ENCODE measurements around the gene CAMKMT. TPM values are rescaled to one million over a fixed set of nuclear protein-coding genes. Genes with fewer than 3 reads are reported as not detected.
A peak's percentile ranks its signal among the peaks of the same experiment; 100 is the strongest.

CAMKMT gene
- total RNA-seq, result 10 to 100 TPM in 2 of 4 donors, 1 to 10 TPM in 2; 6.0 to 15.3 (median 10.7) TPM

DNA sequence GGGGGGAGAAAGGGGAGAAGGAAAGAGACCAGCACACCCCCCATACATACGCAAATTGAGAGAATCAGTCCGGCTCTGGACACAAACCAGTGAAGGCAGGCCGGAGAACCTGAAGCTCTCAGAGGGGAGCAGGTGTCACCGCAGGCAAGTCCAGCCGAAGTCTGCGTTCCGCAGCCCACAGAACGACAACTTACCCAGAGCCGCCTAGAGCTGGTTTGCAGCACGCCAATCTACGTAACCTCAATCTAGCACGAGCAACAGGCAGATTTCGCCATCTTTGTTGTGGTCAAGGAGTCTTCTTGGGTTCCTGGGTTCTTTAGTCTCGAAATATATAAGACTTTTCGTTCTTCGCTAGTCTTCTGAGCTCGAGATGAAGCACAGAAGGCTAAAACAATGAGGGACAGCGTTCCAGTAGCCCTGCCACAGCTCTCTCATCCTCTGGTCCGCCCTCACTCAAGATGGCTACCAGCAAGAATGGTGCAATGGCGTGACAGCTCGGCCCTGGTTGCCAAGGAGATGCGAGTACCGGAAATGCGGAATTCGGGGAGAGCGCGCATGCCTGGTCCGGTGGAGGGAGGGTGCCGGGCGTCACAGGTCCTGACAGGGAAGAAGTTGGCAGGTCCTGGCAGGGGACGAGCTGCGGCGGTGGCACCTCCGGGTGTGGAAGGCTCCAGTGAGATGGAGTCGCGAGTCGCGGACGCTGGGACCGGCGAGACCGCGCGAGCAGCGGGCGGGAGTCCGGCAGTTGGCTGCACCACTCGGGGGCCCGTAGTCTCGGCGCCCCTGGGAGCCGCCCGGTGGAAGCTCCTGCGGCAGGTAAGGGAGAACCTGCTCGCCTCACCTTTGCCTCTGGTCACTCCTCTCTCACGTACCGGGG is at the start of gene CAMKMT, which contains the start of gene PREPL:
TSS of gene CAMKMT (plus strand) at position 618 of the 877 bp plus-strand sequence.
TSS of gene PREPL (minus strand) at position 165 of the 877 bp plus-strand sequence. CDS start 15,152 bp downstream, outside the sequence.
- Histone ChIP-seq H3K4me3 (peak within 1 kb of the TSS; percentile 93), H3K36me3 (no peaks in the 10 kb centered on the region), H3K27ac (peak within 1 kb of the TSS; percentile 97), H3K4me1 (peaks cover 28% of the 10 kb centered on the region), H3K27me3 (no peaks in the 10 kb centered on the region), H3K9me3 (no peaks in the 10 kb centered on the region)
- DNase-seq (ENCODE audit: low spot score in 2 of 2), result peak; percentile 100
- TF ChIP-seq EP300 (IDR thresholded peaks at IDR 0.05) (no peak), POLR2AphosphoS5 (IDR thresholded peaks at IDR 0.05) (no peak), POLR2A (IDR thresholded peaks at IDR 0.05) (peak in 1 of 2 donors; percentile 65)
- TF ChIP-seq, protein P1, sequence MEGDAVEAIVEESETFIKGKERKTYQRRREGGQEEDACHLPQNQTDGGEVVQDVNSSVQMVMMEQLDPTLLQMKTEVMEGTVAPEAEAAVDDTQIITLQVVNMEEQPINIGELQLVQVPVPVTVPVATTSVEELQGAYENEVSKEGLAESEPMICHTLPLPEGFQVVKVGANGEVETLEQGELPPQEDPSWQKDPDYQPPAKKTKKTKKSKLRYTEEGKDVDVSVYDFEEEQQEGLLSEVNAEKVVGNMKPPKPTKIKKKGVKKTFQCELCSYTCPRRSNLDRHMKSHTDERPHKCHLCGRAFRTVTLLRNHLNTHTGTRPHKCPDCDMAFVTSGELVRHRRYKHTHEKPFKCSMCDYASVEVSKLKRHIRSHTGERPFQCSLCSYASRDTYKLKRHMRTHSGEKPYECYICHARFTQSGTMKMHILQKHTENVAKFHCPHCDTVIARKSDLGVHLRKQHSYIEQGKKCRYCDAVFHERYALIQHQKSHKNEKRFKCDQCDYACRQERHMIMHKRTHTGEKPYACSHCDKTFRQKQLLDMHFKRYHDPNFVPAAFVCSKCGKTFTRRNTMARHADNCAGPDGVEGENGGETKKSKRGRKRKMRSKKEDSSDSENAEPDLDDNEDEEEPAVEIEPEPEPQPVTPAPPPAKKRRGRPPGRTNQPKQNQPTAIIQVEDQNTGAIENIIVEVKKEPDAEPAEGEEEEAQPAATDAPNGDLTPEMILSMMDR (IDR thresholded peaks at IDR 0.05), result no peak
- WGBS, result under 1% methylated on average over 21 of the region's 57 CpGs

DNA sequence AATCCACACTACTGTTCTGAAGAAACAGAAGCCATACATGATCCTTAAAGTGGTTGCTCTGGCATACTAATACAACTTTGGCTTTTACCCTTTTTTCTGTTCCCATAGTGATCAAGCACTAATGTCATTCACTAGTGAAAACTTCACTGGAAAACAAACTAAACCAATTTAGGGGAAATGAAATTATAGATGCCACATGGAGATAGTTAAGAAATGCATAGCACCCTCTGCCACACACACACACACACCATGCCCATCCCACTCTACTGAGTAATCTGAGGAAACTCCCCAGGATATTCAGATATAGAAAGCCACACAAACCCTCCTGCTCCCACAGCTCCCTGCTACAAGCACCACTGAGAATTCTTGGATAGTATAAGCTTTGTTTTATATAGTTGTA is 47.4 kb upstream of the CAMKMT start:
- H3K9me3 ChIP-seq, result peaks cover 18% of the 10 kb centered on the region
- no peak for DNase-seq (ENCODE audit: low spot score in 2 of 2)
- no peak overlapping the region for H3K4me3 ChIP-seq
- TF ChIP-seq POLR2AphosphoS5 (IDR thresholded peaks at IDR 0.05) (no peak), POLR2A (IDR thresholded peaks at IDR 0.05) (no peak), EP300 (IDR thresholded peaks at IDR 0.05) (no peak)
- TF ChIP-seq, protein P1 (IDR thresholded peaks at IDR 0.05), result no peak
- no peaks in the 10 kb centered on the region for H3K27me3 ChIP-seq
- H3K4me1 ChIP-seq, result no peaks in the 10 kb centered on the region
- H3K36me3 ChIP-seq, result peaks cover 45% of the 10 kb centered on the region
- H3K27ac ChIP-seq, result no peak overlapping the region

DNA sequence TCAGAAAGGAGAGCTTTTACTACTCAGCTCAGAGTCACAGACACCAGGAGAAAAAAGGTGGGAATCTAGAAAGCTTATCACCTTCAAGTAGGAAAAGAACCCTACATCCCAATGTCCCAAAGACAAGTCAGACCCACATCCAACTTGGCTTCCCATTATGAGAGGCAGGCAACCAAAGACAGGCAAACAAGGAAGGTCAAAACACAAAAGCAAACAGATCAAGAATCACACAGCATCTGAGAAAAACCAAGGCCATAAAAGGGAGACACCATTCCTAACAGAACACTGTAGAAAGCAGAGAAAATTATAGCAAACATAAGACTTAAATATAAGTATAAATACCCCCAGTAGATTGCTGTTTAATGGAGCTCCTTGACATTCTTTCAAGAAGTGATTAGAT is 45.8 kb upstream of the CAMKMT start:
- no peak for TF ChIP-seq POLR2AphosphoS5 (IDR thresholded peaks at IDR 0.05)
- TF ChIP-seq, protein P1 (IDR thresholded peaks at IDR 0.05), result no peak
- TF ChIP-seq POLR2A (IDR thresholded peaks at IDR 0.05), result no peak
- no peak for TF ChIP-seq EP300 (IDR thresholded peaks at IDR 0.05)
- H3K36me3 ChIP-seq, result peaks cover 53% of the 10 kb centered on the region
- DNase-seq (ENCODE audit: low spot score in 2 of 2), result no peak

DNA sequence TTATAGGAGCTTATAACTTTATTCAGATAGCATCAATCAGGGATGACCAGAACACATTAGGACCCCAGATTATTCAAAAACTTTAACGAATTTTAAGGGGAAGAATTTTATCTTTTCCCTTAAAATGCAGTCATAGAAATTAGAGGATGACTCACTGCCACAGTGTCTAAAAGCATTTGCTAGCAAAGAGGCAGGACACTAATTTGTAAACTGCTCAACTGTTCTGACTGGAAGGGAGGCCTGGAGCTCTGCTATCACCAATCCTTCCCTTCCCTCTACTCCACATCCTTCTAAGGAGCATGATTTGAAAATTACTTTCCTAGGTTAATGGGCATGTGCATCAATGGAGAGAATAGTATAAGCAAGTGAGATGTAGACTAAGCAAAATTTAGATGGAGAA is 40.9 kb upstream of the CAMKMT start:
- WGBS, result 87% methylated on average over 1 of the region's 1 CpG
- no peak overlapping the region for H3K4me3 ChIP-seq
- TF ChIP-seq POLR2A (IDR thresholded peaks at IDR 0.05) (no peak), POLR2AphosphoS5 (IDR thresholded peaks at IDR 0.05) (no peak), EP300 (IDR thresholded peaks at IDR 0.05) (no peak)
- TF ChIP-seq, protein P1 (IDR thresholded peaks at IDR 0.05), result no peak
- no peak overlapping the region for H3K27ac ChIP-seq
- H3K9me3 ChIP-seq, result no peaks in the 10 kb centered on the region
- peaks cover 6% of the 10 kb centered on the region for H3K4me1 ChIP-seq
- H3K27me3 ChIP-seq, result no peaks in the 10 kb centered on the region
- no peak for DNase-seq (ENCODE audit: low spot score in 2 of 2)
- peaks cover 41% of the 10 kb centered on the region for H3K36me3 ChIP-seq

More for the DNA sequence above, 45.8 kb upstream of the CAMKMT start:
- Histone ChIP-seq H3K4me1 (no peaks in the 10 kb centered on the region), H3K4me3 (no peak overlapping the region), H3K9me3 (peaks cover 3% of the 10 kb centered on the region), H3K27me3 (no peaks in the 10 kb centered on the region), H3K27ac (no peak overlapping the region)

DNA sequence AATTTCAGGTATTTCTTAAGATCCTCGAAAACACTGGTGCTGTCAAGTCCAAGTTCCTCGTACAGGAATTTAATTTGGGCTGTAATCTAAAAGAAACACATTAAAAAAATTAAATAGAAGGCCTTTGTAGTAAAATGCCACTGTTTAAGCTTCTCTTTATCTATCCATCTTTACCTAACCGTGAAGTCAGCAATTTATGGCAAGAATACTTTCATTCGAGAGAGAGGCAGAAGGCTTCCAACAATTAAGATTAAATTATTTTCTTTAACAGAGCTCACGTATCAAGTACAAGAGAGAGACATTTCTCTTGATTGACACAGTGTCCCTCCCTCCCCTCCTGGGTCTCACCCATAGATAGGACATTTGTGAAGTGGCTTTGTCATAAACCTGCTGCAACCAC is 40.4 kb upstream of the CAMKMT start:
- 84% methylated on average over 5 of the region's 5 CpGs for WGBS
- Histone ChIP-seq H3K27ac (no peak overlapping the region), H3K36me3 (peaks cover 44% of the 10 kb centered on the region), H3K4me3 (no peak overlapping the region), H3K4me1 (peaks cover 6% of the 10 kb centered on the region), H3K9me3 (no peaks in the 10 kb centered on the region), H3K27me3 (no peaks in the 10 kb centered on the region)
- no peak for TF ChIP-seq EP300 (IDR thresholded peaks at IDR 0.05)
- TF ChIP-seq POLR2AphosphoS5 (IDR thresholded peaks at IDR 0.05), result no peak
- TF ChIP-seq, protein P1 (IDR thresholded peaks at IDR 0.05), result no peak
- TF ChIP-seq POLR2A (IDR thresholded peaks at IDR 0.05), result no peak
- DNase-seq (ENCODE audit: low spot score in 2 of 2), result no peak
